ENCODE measurements around the gene PRKAG1. TPM values are rescaled to one million over a fixed set of nuclear protein-coding genes. Genes with fewer than 3 reads are reported as not detected.

The PRKAG1 gene
- total RNA-seq, 1 experiment from 2014 or later, result 41.6 TPM

DNA sequence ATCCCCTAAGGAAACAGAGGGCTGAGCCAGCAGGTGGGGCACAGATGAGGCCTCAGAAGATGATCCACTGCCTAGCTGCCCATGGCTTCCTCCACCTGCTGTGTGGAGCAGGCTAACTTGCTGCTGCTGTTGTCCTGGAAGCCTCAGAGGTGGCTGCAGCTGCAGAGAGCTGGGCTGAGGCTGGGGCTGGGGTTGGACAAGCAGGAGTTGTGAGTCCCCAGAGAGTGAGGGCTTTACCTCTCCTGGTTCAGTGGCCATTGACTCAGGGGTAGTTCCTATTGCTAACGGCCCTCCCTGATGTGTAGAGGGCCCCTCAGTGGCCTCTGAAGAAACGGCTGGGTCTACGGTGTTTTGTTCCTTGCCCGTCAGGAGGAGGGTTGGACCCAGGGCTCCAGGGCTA is 13.7 kb upstream of the PRKAG1 start:
- CTCF ChIA-PET, result interaction anchor here (3.8 kb wide), 1 partner anchor 11 kb away, joined by 23 read pairs; no protein-coding TSS in a partner anchor

DNA sequence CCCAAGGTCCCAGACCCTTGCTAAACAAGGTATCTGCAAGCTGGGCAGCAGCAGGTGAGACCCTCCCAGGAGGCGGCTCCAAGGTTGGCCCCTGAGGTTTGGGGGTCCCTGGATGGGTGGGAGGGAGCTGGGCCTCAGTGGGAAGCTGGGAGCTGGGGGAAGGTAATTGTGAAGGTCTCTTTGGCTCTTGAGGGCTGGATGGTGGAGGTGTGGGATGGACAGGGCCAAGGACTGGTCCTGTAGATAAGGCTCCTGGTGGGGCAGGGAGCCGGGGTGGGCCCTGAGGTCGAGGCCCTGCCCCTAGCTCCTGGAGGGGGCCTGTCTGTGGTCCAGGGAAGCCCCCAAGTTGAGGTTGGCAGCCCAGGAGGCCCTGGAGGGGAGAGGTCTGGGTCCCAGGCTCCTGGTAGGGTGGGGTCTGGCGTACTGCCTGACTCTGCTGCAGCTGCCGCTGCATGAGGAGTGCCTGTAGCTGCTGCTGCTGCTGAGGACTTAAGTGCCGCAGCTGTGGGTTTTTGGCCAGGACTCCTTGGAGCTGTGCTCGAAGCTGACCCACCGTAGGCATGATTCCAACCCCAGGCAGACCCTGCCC is 13.1 kb upstream of the PRKAG1 start:
- DNase-seq (ENCODE audit: low spot score), result no peak
- Mint-ChIP-seq H3K27ac (no peak overlapping the region), H3K9me3 (no peaks in the 10 kb centered on the region), H3K4me3 (no peak overlapping the region), H3K27me3 (ENCODE audit: low read depth) (no peaks in the 10 kb centered on the region), H3K4me1 (no peaks in the 10 kb centered on the region), H3K36me3 (peaks cover 54% of the 10 kb centered on the region)
- ATAC-seq, result no peak
- ChIA-PET CTCF (interaction anchor here (2.4 kb wide), 1 partner anchor 56 kb away, joined by 8 read pairs; no protein-coding TSS in a partner anchor), POLR2A (interaction anchor here (1.7 kb wide), 1 partner anchor 99 kb away, joined by 3 read pairs; no protein-coding TSS in a partner anchor)
- TF ChIP-seq ELF4 (CRISPR knock-in tag; IDR thresholded peaks at IDR 0.05; ENCODE audit: low read depth) (no peak), MYBL2 (CRISPR knock-in tag; IDR thresholded peaks at IDR 0.05) (no peak), ZNF423 (CRISPR knock-in tag; IDR thresholded peaks at IDR 0.05) (no peak), NFYB (CRISPR knock-in tag; conservative IDR thresholded peaks at IDR 0.05; ENCODE audit: low read depth) (no peak), ZNF263 (CRISPR knock-in tag; IDR thresholded peaks at IDR 0.05; ENCODE audit: low read depth) (no peak), ZNF396 (CRISPR knock-in tag; IDR thresholded peaks at IDR 0.05; ENCODE audit: borderline replicate concordance) (no peak), ZNF671 (CRISPR knock-in tag; IDR thresholded peaks at IDR 0.05) (no peak), GABPB1 (CRISPR knock-in tag; IDR thresholded peaks at IDR 0.05) (no peak)
- TF ChIP-seq, protein P1, sequence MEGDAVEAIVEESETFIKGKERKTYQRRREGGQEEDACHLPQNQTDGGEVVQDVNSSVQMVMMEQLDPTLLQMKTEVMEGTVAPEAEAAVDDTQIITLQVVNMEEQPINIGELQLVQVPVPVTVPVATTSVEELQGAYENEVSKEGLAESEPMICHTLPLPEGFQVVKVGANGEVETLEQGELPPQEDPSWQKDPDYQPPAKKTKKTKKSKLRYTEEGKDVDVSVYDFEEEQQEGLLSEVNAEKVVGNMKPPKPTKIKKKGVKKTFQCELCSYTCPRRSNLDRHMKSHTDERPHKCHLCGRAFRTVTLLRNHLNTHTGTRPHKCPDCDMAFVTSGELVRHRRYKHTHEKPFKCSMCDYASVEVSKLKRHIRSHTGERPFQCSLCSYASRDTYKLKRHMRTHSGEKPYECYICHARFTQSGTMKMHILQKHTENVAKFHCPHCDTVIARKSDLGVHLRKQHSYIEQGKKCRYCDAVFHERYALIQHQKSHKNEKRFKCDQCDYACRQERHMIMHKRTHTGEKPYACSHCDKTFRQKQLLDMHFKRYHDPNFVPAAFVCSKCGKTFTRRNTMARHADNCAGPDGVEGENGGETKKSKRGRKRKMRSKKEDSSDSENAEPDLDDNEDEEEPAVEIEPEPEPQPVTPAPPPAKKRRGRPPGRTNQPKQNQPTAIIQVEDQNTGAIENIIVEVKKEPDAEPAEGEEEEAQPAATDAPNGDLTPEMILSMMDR (IDR thresholded peaks at IDR 0.05), result no peak
- TF ChIP-seq, protein P2, sequence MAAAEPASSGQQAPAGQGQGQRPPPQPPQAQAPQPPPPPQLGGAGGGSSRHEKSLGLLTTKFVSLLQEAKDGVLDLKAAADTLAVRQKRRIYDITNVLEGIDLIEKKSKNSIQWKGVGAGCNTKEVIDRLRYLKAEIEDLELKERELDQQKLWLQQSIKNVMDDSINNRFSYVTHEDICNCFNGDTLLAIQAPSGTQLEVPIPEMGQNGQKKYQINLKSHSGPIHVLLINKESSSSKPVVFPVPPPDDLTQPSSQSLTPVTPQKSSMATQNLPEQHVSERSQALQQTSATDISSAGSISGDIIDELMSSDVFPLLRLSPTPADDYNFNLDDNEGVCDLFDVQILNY (CRISPR knock-in tag; IDR thresholded peaks at IDR 0.05), result no peak
- TF ChIP-seq, protein P3, sequence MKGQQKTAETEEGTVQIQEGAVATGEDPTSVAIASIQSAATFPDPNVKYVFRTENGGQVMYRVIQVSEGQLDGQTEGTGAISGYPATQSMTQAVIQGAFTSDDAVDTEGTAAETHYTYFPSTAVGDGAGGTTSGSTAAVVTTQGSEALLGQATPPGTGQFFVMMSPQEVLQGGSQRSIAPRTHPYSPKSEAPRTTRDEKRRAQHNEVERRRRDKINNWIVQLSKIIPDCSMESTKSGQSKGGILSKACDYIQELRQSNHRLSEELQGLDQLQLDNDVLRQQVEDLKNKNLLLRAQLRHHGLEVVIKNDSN (CRISPR knock-in tag; IDR thresholded peaks at IDR 0.05), result no peak
- TF ChIP-seq, protein P4, sequence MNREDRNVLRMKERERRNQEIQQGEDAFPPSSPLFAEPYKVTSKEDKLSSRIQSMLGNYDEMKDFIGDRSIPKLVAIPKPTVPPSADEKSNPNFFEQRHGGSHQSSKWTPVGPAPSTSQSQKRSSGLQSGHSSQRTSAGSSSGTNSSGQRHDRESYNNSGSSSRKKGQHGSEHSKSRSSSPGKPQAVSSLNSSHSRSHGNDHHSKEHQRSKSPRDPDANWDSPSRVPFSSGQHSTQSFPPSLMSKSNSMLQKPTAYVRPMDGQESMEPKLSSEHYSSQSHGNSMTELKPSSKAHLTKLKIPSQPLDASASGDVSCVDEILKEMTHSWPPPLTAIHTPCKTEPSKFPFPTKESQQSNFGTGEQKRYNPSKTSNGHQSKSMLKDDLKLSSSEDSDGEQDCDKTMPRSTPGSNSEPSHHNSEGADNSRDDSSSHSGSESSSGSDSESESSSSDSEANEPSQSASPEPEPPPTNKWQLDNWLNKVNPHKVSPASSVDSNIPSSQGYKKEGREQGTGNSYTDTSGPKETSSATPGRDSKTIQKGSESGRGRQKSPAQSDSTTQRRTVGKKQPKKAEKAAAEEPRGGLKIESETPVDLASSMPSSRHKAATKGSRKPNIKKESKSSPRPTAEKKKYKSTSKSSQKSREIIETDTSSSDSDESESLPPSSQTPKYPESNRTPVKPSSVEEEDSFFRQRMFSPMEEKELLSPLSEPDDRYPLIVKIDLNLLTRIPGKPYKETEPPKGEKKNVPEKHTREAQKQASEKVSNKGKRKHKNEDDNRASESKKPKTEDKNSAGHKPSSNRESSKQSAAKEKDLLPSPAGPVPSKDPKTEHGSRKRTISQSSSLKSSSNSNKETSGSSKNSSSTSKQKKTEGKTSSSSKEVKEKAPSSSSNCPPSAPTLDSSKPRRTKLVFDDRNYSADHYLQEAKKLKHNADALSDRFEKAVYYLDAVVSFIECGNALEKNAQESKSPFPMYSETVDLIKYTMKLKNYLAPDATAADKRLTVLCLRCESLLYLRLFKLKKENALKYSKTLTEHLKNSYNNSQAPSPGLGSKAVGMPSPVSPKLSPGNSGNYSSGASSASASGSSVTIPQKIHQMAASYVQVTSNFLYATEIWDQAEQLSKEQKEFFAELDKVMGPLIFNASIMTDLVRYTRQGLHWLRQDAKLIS (CRISPR knock-in tag; IDR thresholded peaks at IDR 0.05; ENCODE audit: borderline replicate concordance), result no peak

More for the DNA sequence above, 13.7 kb upstream of the PRKAG1 start:
- TF ChIP-seq ZNF671 (CRISPR knock-in tag; IDR thresholded peaks at IDR 0.05), result no peak
- TF ChIP-seq ETV6 (CRISPR knock-in tag; IDR thresholded peaks at IDR 0.05), result no peak
- TF ChIP-seq NR2C2 (CRISPR knock-in tag; IDR thresholded peaks at IDR 0.05), result no peak
- TF ChIP-seq MYBL2 (CRISPR knock-in tag; IDR thresholded peaks at IDR 0.05), result no peak
- no peak for TF ChIP-seq ZNF423 (CRISPR knock-in tag; IDR thresholded peaks at IDR 0.05)
- TF ChIP-seq, protein P5, sequence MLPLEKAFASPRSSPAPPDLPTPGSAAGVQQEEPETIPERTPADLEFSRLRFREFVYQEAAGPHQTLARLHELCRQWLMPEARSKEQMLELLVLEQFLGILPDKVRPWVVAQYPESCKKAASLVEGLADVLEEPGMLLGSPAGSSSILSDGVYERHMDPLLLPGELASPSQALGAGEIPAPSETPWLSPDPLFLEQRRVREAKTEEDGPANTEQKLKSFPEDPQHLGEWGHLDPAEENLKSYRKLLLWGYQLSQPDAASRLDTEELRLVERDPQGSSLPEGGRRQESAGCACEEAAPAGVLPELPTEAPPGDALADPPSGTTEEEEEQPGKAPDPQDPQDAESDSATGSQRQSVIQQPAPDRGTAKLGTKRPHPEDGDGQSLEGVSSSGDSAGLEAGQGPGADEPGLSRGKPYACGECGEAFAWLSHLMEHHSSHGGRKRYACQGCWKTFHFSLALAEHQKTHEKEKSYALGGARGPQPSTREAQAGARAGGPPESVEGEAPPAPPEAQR (CRISPR knock-in tag; IDR thresholded peaks at IDR 0.05), result no peak
- TF ChIP-seq, protein P6, sequence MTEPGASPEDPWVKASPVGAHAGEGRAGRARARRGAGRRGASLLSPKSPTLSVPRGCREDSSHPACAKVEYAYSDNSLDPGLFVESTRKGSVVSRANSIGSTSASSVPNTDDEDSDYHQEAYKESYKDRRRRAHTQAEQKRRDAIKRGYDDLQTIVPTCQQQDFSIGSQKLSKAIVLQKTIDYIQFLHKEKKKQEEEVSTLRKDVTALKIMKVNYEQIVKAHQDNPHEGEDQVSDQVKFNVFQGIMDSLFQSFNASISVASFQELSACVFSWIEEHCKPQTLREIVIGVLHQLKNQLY (CRISPR knock-in tag; IDR thresholded peaks at IDR 0.05), result no peak
- TF ChIP-seq, protein P7, sequence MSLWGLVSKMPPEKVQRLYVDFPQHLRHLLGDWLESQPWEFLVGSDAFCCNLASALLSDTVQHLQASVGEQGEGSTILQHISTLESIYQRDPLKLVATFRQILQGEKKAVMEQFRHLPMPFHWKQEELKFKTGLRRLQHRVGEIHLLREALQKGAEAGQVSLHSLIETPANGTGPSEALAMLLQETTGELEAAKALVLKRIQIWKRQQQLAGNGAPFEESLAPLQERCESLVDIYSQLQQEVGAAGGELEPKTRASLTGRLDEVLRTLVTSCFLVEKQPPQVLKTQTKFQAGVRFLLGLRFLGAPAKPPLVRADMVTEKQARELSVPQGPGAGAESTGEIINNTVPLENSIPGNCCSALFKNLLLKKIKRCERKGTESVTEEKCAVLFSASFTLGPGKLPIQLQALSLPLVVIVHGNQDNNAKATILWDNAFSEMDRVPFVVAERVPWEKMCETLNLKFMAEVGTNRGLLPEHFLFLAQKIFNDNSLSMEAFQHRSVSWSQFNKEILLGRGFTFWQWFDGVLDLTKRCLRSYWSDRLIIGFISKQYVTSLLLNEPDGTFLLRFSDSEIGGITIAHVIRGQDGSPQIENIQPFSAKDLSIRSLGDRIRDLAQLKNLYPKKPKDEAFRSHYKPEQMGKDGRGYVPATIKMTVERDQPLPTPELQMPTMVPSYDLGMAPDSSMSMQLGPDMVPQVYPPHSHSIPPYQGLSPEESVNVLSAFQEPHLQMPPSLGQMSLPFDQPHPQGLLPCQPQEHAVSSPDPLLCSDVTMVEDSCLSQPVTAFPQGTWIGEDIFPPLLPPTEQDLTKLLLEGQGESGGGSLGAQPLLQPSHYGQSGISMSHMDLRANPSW (CRISPR knock-in tag; conservative IDR thresholded peaks at IDR 0.05; ENCODE audit: low read depth), result no peak
- POLR2A ChIA-PET, result interaction anchor here (1.4 to 1.7 kb wide), 2 partner anchors 11 to 98 kb away, joined by 3 read pairs; no protein-coding TSS in a partner anchor
- no peak overlapping the region for H3K27ac Mint-ChIP-seq
- peaks cover 57% of the 10 kb centered on the region for H3K36me3 Mint-ChIP-seq
- ATAC-seq (no peak), DNase-seq (ENCODE audit: low spot score) (no peak)
- H3K27me3 Mint-ChIP-seq (ENCODE audit: low read depth), result no peaks in the 10 kb centered on the region
- no peaks in the 10 kb centered on the region for H3K4me1 Mint-ChIP-seq
- H3K9me3 Mint-ChIP-seq, result no peaks in the 10 kb centered on the region
- H3K4me3 Mint-ChIP-seq, result no peak overlapping the region
